DOHH2 (cell line): ENCODE results near the gene LHX3.

Source experiments
- EZH2phosphoT487 ChIP-seq: fragments of 200-600 bp; sonication (generic); IDR thresholded peaks from 2 replicates; pipeline ENCODE4 v1.6.1; 2017; ENCODE audit warnings: borderline replicate concordance, mild to moderate bottlenecking, antibody characterized with exemption, low read length, moderate library complexity, mixed read lengths
- TF ChIP-seq, protein P1 (sequence below): fragments of 200-600 bp; sonication (generic); IDR thresholded peaks from one replicate; pipeline ENCODE4 v1.5.1; 2014; ENCODE audit warnings: antibody characterized with exemption, mild to moderate bottlenecking, low read depth, low read length; ENCODE audit not compliant: poor library complexity, severe bottlenecking

DNA sequence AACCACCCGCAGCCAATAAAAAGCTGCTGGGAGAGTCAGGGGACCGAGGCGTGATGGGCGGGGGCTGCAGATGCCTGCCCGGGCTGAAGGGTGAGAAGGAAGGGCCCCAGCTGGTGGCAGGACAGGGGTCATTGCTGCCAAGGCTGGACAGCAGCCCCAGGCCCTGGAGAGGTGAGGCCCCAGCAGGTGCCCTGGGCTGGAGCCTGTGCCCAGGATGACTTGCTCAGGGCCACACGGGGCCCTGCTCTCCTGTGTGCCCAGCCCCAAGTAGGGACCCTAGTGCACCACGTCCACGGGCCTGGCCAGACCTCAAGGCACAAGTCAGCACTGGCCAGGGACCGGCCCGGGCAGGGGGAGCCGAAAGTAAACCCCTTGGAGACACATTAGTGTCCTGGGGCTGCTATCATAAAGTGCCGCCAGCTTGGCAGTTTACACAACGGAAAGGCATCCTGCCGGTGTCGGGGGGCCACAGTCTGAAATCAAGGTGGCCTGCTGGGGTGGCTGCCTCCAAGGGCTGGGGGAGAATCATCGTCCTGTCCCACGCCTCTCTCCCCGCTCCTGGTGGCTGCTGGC lies 22.0 kb downstream of the LHX3 start:
- TF ChIP-seq EZH2phosphoT487 = no peak
- TF ChIP-seq, protein P1, sequence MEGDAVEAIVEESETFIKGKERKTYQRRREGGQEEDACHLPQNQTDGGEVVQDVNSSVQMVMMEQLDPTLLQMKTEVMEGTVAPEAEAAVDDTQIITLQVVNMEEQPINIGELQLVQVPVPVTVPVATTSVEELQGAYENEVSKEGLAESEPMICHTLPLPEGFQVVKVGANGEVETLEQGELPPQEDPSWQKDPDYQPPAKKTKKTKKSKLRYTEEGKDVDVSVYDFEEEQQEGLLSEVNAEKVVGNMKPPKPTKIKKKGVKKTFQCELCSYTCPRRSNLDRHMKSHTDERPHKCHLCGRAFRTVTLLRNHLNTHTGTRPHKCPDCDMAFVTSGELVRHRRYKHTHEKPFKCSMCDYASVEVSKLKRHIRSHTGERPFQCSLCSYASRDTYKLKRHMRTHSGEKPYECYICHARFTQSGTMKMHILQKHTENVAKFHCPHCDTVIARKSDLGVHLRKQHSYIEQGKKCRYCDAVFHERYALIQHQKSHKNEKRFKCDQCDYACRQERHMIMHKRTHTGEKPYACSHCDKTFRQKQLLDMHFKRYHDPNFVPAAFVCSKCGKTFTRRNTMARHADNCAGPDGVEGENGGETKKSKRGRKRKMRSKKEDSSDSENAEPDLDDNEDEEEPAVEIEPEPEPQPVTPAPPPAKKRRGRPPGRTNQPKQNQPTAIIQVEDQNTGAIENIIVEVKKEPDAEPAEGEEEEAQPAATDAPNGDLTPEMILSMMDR = no peak
